OCI-LY1 (cell line): ENCODE measurements around the gene GOLGA8N.

ENCODE experiments used
- CTCF ChIP-seq: fragments of 200-600 bp; sonication (generic), shearing (Covaris generic); IDR thresholded peaks from 2 replicates; pipeline ENCODE4 v1.5.1; 2017; ENCODE audit warnings: mild to moderate bottlenecking, antibody characterized with exemption, low read length, moderate library complexity, mixed read lengths
- EZH2 ChIP-seq: fragments of 200-600 bp; sonication (generic), shearing (Covaris generic); IDR thresholded peaks from 2 replicates; pipeline ENCODE4 v1.8.0; 2017; ENCODE audit warnings: borderline replicate concordance, mixed run types, mild to moderate bottlenecking, antibody characterized with exemption, low read length, moderate library complexity, mixed read lengths

GRCh38 chr15:32652178-32652577 is 58.9 kb downstream of the GOLGA8N start:
- TF ChIP-seq CTCF (no peak), EZH2 (no peak)
